ENCODE measurements around the gene PTPRN2.

PTPRN2 gene

GRCh38 chr7:158183431-158183830, 404.2 kb downstream of the PTPRN2 start:
- peaks cover 3 to 5% of the 10 kb centered on the region in 2 donors for H3K4me1 ChIP-seq (ENCODE audit: control insufficient read depth in 2 of 2, insufficient read depth in 1 of 2, low read depth in 1 of 2, low read length in 2 of 2)
- H3K14ac ChIP-seq (ENCODE audit: low read length) = no peak overlapping the region
- no peaks in the 10 kb centered on the region for H3K36me3 ChIP-seq (replicated peaks in 1 of 2; ENCODE audit: control insufficient read depth in 2 of 2, insufficient read depth in 2 of 2, low read length in 2 of 2)
- no peak overlapping the region for H2AFZ ChIP-seq (ENCODE audit: low read length)
- H2BK12ac ChIP-seq (ENCODE audit: low read length) = no peak overlapping the region
- no peak overlapping the region for H3K23ac ChIP-seq (ENCODE audit: low read depth, low read length, poor library complexity)
- H2BK15ac ChIP-seq (ENCODE audit: low read length) = no peak overlapping the region
- no peak overlapping the region for H2AK5ac ChIP-seq (ENCODE audit: low read depth, low read length)
- no peak overlapping the region for H3K27ac ChIP-seq (replicated peaks; ENCODE audit: low read length)
- no peak overlapping the region for H3K4ac ChIP-seq (ENCODE audit: low read length)
- peaks cover 0 to 1% of the 10 kb centered on the region in 2 donors for H3K9me3 ChIP-seq (replicated peaks in 1 of 2; ENCODE audit: control insufficient read depth in 2 of 2, insufficient read depth in 1 of 2, low read depth in 1 of 2, low read length in 2 of 2)
- H2BK5ac ChIP-seq (ENCODE audit: low read length) = no peak overlapping the region
- no peak overlapping the region for H3K18ac ChIP-seq (ENCODE audit: low read length)
- H3K9ac ChIP-seq (ENCODE audit: low read depth, low read length, poor library complexity) = no peak overlapping the region
- no peak overlapping the region for H3K4me3 ChIP-seq (ENCODE audit: low read length in 2 of 2)
- H3K4me2 ChIP-seq (ENCODE audit: insufficient read depth, low read length, poor library complexity, severe bottlenecking) = no peak overlapping the region
- no peaks in the 10 kb centered on the region for H3K27me3 ChIP-seq (ENCODE audit: control insufficient read depth in 3 of 3, insufficient read depth in 3 of 3, low read depth in 1 of 3, low read length in 3 of 3)
- H2BK120ac ChIP-seq (ENCODE audit: low read depth, low read length) = no peak overlapping the region
- H4K91ac ChIP-seq (ENCODE audit: low read depth, low read length, poor library complexity) = no peak overlapping the region
- whole genome bisulfite sequencing, 2 donors (ENCODE audit: extremely low coverage in 2 of 2, insufficient read length in 2 of 2, insufficient replicate concordance in 1 of 2) = no CpG with 5 or more reads among the region's 3 CpGs
- DNase-seq (ENCODE audit: low spot score) = no peak
- H3K79me1 ChIP-seq (ENCODE audit: low read depth, low read length) = no peaks in the 10 kb centered on the region
- no peak overlapping the region for H4K8ac ChIP-seq (ENCODE audit: low read depth, low read length)

- H2BK120ac ChIP-seq (ENCODE audit: low read depth, low read length) = no peak overlapping the region
Measured at GRCh38 chr7:158176561-158177173, 411.0 kb downstream of the PTPRN2 start.

GRCh38 chr7:158175779-158176178, 411.8 kb downstream of the PTPRN2 start:
- peaks cover 2% of the 10 kb centered on the region for H3K79me1 ChIP-seq (ENCODE audit: low read depth, low read length)
- peaks cover 0 to 20% of the 10 kb centered on the region in 2 donors for H3K9me3 ChIP-seq (replicated peaks in 1 of 2; ENCODE audit: control insufficient read depth in 2 of 2, insufficient read depth in 1 of 2, low read depth in 1 of 2, low read length in 2 of 2)
- no peak overlapping the region for H2BK120ac ChIP-seq (ENCODE audit: low read depth, low read length)
- H3K18ac ChIP-seq (ENCODE audit: low read length) = no peak overlapping the region
- H3K23ac ChIP-seq (ENCODE audit: low read depth, low read length, poor library complexity) = no peak overlapping the region
- no peak overlapping the region for H4K8ac ChIP-seq (ENCODE audit: low read depth, low read length)
- no peak overlapping the region for H2BK12ac ChIP-seq (ENCODE audit: low read length)
- no peak overlapping the region for H4K91ac ChIP-seq (ENCODE audit: low read depth, low read length, poor library complexity)
- H3K4me1 ChIP-seq (ENCODE audit: control insufficient read depth in 2 of 2, insufficient read depth in 1 of 2, low read depth in 1 of 2, low read length in 2 of 2) = no peaks in the 10 kb centered on the region
- H2BK5ac ChIP-seq (ENCODE audit: low read length) = no peak overlapping the region
- H3K4ac ChIP-seq (ENCODE audit: low read length) = no peak overlapping the region
- no peak for DNase-seq (ENCODE audit: low spot score)
- no peak overlapping the region for H3K9ac ChIP-seq (ENCODE audit: low read depth, low read length, poor library complexity)
- peaks cover 0 to 4% (median 2%) of the 10 kb centered on the region in 3 experiments for H3K27me3 ChIP-seq (ENCODE audit: control insufficient read depth in 3 of 3, insufficient read depth in 3 of 3, low read depth in 1 of 3, low read length in 3 of 3)
- no CpG with 5 or more reads among the region's 15 CpGs for WGBS, 2 donors (ENCODE audit: extremely low coverage in 2 of 2, insufficient read length in 2 of 2, insufficient replicate concordance in 1 of 2)
- no peak overlapping the region for H2BK15ac ChIP-seq (ENCODE audit: low read length)
- no peak overlapping the region for H2AK5ac ChIP-seq (ENCODE audit: low read depth, low read length)
- peaks cover 0 to 2% of the 10 kb centered on the region in 2 donors for H3K36me3 ChIP-seq (replicated peaks in 1 of 2; ENCODE audit: control insufficient read depth in 2 of 2, insufficient read depth in 2 of 2, low read length in 2 of 2)
- H3K27ac ChIP-seq (replicated peaks; ENCODE audit: low read length) = no peak overlapping the region
- H2AFZ ChIP-seq (ENCODE audit: low read length) = no peak overlapping the region
- H3K4me2 ChIP-seq (ENCODE audit: insufficient read depth, low read length, poor library complexity, severe bottlenecking) = no peak overlapping the region
- no peak overlapping the region for H3K14ac ChIP-seq (ENCODE audit: low read length)
- H3K4me3 ChIP-seq (ENCODE audit: low read length in 2 of 2) = no peak overlapping the region

More at GRCh38 chr7:158176561-158177173, 411.0 kb downstream of the PTPRN2 start:
- Histone ChIP-seq H4K91ac (ENCODE audit: low read depth, low read length, poor library complexity) (no peak overlapping the region), H3K79me1 (ENCODE audit: low read depth, low read length) (peaks cover 2% of the 10 kb centered on the region), H3K36me3 (replicated peaks in 1 of 2; ENCODE audit: control insufficient read depth in 2 of 2, insufficient read depth in 2 of 2, low read length in 2 of 2) (peaks cover 0 to 2% of the 10 kb centered on the region in 2 donors), H3K4ac (ENCODE audit: low read length) (no peak overlapping the region), H4K8ac (ENCODE audit: low read depth, low read length) (no peak overlapping the region), H3K9me3 (replicated peaks in 1 of 2; ENCODE audit: control insufficient read depth in 2 of 2, insufficient read depth in 1 of 2, low read depth in 1 of 2, low read length in 2 of 2) (peaks cover 0 to 20% of the 10 kb centered on the region in 2 donors), H2AK5ac (ENCODE audit: low read depth, low read length) (no peak overlapping the region), H2BK12ac (ENCODE audit: low read length) (no peak overlapping the region), H3K4me1 (ENCODE audit: control insufficient read depth in 2 of 2, insufficient read depth in 1 of 2, low read depth in 1 of 2, low read length in 2 of 2) (no peaks in the 10 kb centered on the region), H3K4me2 (ENCODE audit: insufficient read depth, low read length, poor library complexity, severe bottlenecking) (no peak overlapping the region), H3K18ac (ENCODE audit: low read length) (no peak overlapping the region), H3K23ac (ENCODE audit: low read depth, low read length, poor library complexity) (no peak overlapping the region), H2BK15ac (ENCODE audit: low read length) (no peak overlapping the region), H2BK5ac (ENCODE audit: low read length) (no peak overlapping the region), H3K9ac (ENCODE audit: low read depth, low read length, poor library complexity) (no peak overlapping the region), H3K14ac (ENCODE audit: low read length) (no peak overlapping the region), H3K27ac (replicated peaks; ENCODE audit: low read length) (no peak overlapping the region), H3K27me3 (ENCODE audit: control insufficient read depth in 3 of 3, insufficient read depth in 3 of 3, low read depth in 1 of 3, low read length in 3 of 3) (peaks cover 0 to 4% (median 2%) of the 10 kb centered on the region in 3 experiments), H2AFZ (ENCODE audit: low read length) (no peak overlapping the region), H3K4me3 (ENCODE audit: low read length in 2 of 2) (peak overlapping the region in 1 of 2 donors; percentile 45)
- WGBS, 2 donors (ENCODE audit: extremely low coverage in 2 of 2, insufficient read length in 2 of 2, insufficient replicate concordance in 1 of 2) = no CpG with 5 or more reads among the region's 7 CpGs
- no peak for DNase-seq (ENCODE audit: low spot score)

GRCh38 chr7:158174947-158175346, 412.7 kb downstream of the PTPRN2 start:
- H3K9ac ChIP-seq (ENCODE audit: low read depth, low read length, poor library complexity) = no peak overlapping the region
- H2AFZ ChIP-seq (ENCODE audit: low read length) = no peak overlapping the region
- H3K36me3 ChIP-seq (replicated peaks in 1 of 2; ENCODE audit: control insufficient read depth in 2 of 2, insufficient read depth in 2 of 2, low read length in 2 of 2) = peaks cover 0 to 2% of the 10 kb centered on the region in 2 donors
- H2BK12ac ChIP-seq (ENCODE audit: low read length) = no peak overlapping the region
- H2AK5ac ChIP-seq (ENCODE audit: low read depth, low read length) = no peak overlapping the region
- H3K4ac ChIP-seq (ENCODE audit: low read length) = no peak overlapping the region
- no peak for DNase-seq (ENCODE audit: low spot score)
- H3K18ac ChIP-seq (ENCODE audit: low read length) = no peak overlapping the region
- H2BK15ac ChIP-seq (ENCODE audit: low read length) = no peak overlapping the region
- no peaks in the 10 kb centered on the region for H3K4me1 ChIP-seq (ENCODE audit: control insufficient read depth in 2 of 2, insufficient read depth in 1 of 2, low read depth in 1 of 2, low read length in 2 of 2)
- H4K91ac ChIP-seq (ENCODE audit: low read depth, low read length, poor library complexity) = no peak overlapping the region
- H3K23ac ChIP-seq (ENCODE audit: low read depth, low read length, poor library complexity) = no peak overlapping the region
- H3K4me3 ChIP-seq (ENCODE audit: low read length in 2 of 2) = no peak overlapping the region
- no peak overlapping the region for H3K4me2 ChIP-seq (ENCODE audit: insufficient read depth, low read length, poor library complexity, severe bottlenecking)
- H3K27ac ChIP-seq (replicated peaks; ENCODE audit: low read length) = no peak overlapping the region
- no peak overlapping the region for H4K8ac ChIP-seq (ENCODE audit: low read depth, low read length)
- peaks cover 0 to 20% of the 10 kb centered on the region in 2 donors for H3K9me3 ChIP-seq (replicated peaks in 1 of 2; ENCODE audit: control insufficient read depth in 2 of 2, insufficient read depth in 1 of 2, low read depth in 1 of 2, low read length in 2 of 2)
- peaks cover 0 to 4% (median 2%) of the 10 kb centered on the region in 3 experiments for H3K27me3 ChIP-seq (ENCODE audit: control insufficient read depth in 3 of 3, insufficient read depth in 3 of 3, low read depth in 1 of 3, low read length in 3 of 3)
- no peak overlapping the region for H3K14ac ChIP-seq (ENCODE audit: low read length)
- no peak overlapping the region for H2BK120ac ChIP-seq (ENCODE audit: low read depth, low read length)
- peaks cover 2% of the 10 kb centered on the region for H3K79me1 ChIP-seq (ENCODE audit: low read depth, low read length)
- no CpG with 5 or more reads among the region's 12 CpGs for WGBS, 2 donors (ENCODE audit: extremely low coverage in 2 of 2, insufficient read length in 2 of 2, insufficient replicate concordance in 1 of 2)
- H2BK5ac ChIP-seq (ENCODE audit: low read length) = no peak overlapping the region
